HG03571 (cell line): ENCODE measurements around the gene BHLHE23.

Experiments
- ATAC-seq: cut with Tn5 transposase; IDR thresholded peaks from one replicate; pipeline ENCODE4 v1.9.1; 2021; ENCODE audit not compliant: unreplicated experiment

The BHLHE23 gene

DNA sequence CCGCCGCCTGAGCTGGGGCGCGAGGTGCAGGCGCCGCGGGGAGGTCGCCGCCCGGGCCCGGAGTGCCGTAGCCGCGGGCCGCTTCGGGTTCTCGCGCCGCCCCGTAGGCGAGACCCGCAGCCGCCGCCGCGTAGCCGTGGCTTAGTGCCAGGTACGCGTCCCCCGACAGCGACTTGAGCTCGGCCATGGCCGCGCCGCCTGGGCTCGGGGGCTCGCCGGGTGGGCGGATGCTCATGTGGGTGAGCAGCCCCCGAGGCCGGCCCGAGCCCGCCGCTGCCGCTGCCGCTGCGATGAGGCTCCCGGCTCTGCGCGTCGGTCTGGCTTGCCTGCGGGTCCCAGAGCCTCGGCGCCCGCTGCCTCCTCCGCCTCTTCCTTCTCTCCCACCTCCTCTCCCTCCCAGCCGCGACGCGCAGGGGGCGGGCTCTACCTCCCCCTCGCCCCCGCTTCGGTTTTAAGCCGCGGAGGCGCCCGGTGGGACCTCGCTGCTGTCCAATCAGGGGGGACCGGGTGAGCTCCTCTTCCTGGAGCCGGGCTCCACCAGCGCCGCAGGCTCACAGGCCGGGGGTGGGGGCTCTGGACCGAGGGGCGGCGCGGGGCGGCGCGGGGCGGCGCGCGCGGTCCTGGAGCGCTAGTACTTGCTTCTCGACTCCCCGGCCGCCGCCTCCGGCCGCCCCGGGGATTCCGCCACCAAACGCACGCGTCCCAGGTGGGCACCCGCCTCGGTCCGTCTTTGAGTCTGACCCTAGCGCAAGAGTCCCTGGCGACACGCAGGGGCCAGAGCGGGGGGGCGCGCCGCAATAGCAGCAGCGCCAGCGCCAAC is at the start of gene BHLHE23:
Gene BHLHE23, minus strand, starts transcription at position 425 of the 820 bp plus-strand sequence. Its CDS starts 190 bp downstream, at position 235.
- ATAC-seq: no peak

- no peak for ATAC-seq
Measured at GRCh38 chr20:63055575-63056235, 48.9 kb upstream of the BHLHE23 start.

DNA sequence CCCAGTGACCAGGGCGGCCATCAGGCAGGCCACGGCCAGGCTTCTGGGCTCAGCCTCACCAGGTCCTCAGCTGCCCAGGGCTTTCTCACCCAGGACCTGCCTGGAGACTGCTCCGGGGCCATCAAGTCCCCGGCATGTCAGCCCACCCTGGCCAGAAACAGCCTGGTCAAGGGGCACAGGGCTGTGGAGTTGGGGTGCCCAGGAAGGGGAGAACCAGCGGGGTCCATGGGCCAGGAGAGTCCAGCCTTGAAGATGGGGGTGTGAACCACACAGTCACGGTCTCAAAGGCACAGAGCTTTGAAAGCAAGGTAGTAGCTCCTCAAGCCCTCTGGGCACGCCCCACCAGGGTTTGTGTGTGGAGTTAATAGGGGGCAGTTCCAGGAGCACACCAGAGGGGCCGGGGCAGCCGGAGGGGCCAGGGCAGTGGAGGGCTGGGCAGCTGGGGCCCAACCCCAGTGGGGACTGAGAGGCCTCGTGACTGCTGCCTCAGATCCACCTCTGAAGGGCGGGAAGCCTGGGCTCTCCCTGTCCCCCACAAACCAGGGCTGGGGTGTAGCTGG is 48.0 kb upstream of the BHLHE23 start:
- ATAC-seq: no peak

GRCh38 chr20:63054103-63054474 is 47.3 kb upstream of the BHLHE23 start:
- no peak for ATAC-seq

DNA sequence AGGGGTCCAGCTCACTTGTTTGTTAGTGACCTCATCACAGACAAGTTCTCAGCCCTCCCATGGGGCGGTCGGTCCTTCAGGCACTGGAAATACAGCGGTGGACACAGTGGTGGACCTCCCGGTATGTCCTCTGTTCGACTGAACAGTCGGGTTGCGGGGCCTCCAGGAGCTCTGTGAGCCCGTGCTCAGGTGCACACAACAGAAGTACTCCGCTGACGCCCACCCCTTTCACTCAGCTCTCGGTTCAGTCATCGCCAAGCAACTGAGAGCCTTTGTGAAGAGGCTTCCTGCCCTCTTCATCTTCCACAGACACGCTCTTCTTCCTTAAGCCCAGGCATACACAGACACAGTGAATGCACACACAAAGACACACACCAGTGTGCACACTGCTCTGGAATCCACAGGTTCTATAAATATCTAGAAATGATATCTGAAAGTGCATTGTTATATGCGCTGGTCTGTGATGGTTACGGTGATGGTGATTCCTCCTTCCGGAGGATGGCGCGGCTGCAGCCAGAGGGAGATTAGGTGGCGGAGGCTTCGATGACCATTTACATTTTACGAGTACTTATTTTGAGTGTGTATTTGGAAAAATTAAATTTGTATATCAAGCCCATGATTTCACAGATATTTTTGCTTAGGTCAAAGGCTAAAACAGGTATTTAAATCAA is 46.8 kb upstream of the BHLHE23 start:
- no peak for ATAC-seq

DNA sequence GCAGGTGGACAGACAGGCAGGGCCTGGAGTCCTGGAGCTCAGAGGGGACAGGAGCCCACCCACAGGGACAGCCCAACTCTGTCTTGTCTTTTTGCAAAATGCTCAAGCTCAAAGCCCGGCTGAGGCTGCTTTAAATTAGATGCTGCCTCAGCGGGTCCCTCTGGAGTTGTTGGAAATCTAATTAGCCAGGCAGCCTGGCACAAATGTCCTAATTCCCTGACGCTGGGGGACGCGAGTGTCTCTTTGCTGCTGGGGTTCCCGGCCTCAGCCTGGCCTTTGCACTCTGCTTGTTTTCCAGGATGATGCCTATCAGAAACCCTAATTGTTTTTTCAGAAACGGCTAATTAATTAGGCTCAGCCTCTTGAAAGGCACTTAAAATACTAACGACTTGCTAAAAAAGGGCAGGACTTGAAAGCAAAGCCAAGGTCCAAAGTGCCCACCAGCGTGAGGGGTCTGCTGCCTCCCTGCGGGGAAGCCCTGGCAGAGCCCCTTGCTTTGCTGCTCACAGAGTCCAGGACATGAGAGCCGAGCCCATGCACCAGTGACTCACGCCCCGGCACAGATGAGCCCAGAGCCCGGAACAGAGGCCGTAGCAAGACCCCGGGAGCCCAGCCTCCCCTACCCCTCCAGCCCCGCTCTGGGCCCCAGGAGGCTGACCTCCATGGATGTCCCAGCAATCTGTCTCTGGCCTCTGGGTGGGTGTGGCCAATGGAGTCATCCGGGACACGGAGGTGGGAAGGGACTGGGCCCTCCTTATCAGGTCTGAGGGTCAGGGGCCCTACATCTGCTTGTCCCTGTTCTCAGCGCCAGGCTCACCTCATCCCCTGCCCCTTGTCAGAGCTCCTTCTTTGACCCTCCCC is 46.0 kb upstream of the BHLHE23 start:
- no peak for ATAC-seq

DNA sequence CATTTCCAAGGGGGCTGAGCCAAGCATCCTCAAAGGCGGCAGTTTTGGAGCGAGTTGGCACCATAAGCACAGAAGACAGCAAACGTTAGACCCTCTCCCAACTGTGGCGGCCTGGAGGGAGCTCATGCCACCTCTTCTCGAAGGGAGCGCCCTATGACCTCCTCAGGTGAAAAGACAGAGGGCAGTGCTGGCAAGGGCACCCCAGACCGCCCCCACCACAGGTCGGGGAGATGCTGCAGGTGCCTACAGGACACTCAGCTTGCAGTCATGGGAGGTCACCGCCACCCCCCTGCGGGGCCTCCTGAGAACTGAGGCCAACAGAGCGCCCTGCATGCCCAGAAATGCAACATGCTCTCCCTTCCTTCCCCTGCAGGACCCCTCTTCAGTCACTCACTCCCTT is 45.1 kb upstream of the BHLHE23 start:
- no peak for ATAC-seq

DNA sequence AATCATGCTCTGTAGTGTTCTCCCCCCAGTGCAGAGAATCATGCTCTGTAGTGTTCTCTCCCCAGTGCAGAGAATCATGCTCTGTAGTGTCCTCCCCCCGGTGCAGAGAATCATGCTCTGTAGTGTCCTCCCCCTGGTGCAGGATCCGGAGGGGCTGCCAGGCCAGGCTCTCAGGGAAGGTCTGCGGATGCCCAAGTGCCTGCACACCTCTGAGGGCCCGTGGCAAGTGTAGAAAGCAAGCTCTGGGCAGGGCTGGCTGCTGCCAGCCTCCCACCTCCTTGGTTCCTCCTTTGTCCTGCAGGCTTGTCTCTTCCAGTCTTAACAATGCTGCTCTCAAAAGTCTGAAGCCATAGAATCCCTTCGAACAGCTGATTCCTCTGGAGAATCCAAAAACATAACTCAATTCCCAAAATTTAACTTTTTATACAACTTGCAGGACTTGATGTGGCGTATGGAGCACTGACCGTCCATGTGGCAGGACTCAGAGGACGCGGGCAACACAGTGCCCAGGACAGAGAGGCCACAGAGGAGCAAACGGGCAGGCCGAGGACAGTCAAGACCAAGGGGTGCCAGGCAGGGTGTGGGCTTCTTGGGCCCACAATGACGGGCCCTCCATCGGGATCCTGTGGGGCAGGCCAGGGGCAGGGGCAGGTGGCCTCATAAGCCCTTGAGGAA is 44.6 kb upstream of the BHLHE23 start:
- no peak for ATAC-seq

GRCh38 chr20:63050406-63050805 is 43.6 kb upstream of the BHLHE23 start:
- no peak for ATAC-seq

GRCh38 chr20:63049561-63050221 is 42.9 kb upstream of the BHLHE23 start:
- no peak for ATAC-seq

- no peak for ATAC-seq
Measured at GRCh38 chr20:63049191-63049518, 42.4 kb upstream of the BHLHE23 start.

- ATAC-seq: no peak
Measured at GRCh38 chr20:63048516-63049190, 41.9 kb upstream of the BHLHE23 start.

DNA sequence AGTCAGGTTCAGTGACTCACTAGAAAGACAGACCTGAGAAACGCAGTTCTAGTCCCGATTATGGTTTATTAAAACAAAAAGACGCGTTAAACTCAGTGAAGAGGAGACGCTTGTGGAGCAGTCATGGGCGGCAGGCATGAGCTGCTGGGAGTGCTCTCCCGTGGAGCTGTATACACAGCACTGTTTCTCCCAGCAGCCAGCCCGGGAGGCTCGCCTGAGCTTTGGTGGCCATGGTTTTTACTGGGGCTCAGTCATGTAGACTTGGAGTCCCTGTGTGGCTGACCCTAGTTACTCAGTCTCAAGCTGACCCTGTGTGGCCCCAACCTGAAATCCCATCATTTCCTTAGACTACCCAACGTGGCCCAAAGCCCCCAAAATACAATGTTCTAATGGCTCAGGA is 41.2 kb upstream of the BHLHE23 start:
- ATAC-seq: no peak

- ATAC-seq: no peak
Measured at GRCh38 chr20:63047267-63047666, 40.5 kb upstream of the BHLHE23 start.

DNA sequence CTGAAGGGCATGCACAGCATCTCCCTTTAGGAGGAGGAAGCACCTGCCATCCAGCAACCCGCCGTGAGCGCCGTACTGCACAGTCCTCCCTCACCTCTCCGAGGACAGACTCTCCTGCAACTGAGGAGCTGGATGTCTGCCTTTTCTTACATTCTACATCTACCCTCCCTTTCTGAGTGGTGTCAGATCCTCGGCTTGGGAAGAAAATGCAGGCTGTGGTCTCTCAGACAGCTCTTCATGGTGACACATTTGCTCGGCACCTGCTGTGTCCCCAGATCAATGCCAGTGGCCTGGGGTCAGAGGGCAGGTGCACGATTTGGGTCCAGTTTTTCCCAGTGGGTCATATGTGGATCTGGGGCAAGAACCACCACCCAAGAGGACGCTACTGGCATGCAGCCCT is 40.1 kb upstream of the BHLHE23 start:
- no peak for ATAC-seq

- ATAC-seq: no peak
Measured at GRCh38 chr20:63045991-63046390, 39.2 kb upstream of the BHLHE23 start.

- ATAC-seq: no peak
Measured at GRCh38 chr20:63045401-63045800, 38.6 kb upstream of the BHLHE23 start.

- no peak for ATAC-seq
Measured at GRCh38 chr20:63044605-63045004, 37.8 kb upstream of the BHLHE23 start.

GRCh38 chr20:63044204-63044600 is 37.4 kb upstream of the BHLHE23 start:
- no peak for ATAC-seq
